Epithelial cell of proximal tubule (primary cell): ENCODE results near the gene XRCC4. TPM values are rescaled to one million over a fixed set of nuclear protein-coding genes. Genes with fewer than 3 reads are reported as not detected.
"Not testable (repeated sequence)": the region's sequence is repeated elsewhere in the genome, so short reads cannot be mapped to it uniquely, and the experiment has no call there.

ENCODE experiments used
- DNase-seq: peaks from one replicate; pipeline ENCODE4 v3.0.0-alpha.2; 2011; ENCODE audit warnings: low read depth
- H3K4me3 ChIP-seq: 2 replicates; pipeline ENCODE4 v1.5.1; 2011; ENCODE audit warnings: low read depth, mild to moderate bottlenecking, low read length
- CTCF ChIP-seq: conservative IDR thresholded peaks from 2 replicates; pipeline ENCODE4 v1.5.1; 2012; ENCODE audit warnings: low read depth, mild to moderate bottlenecking, low read length
- total RNA-seq: library from RNA; depleted of rRNA; stranded (reverse); fragments of >200 nt; gene quantifications from 2 replicates; pipeline ENCODE4 v1.2.3, GENCODE V29; 2015

Gene XRCC4
- total RNA-seq, 1 donor from 2014 or later: 16.4 TPM

- TF ChIP-seq CTCF: no peak
- no peak overlapping the region for H3K4me3 ChIP-seq
These were observed 26.5 kb upstream of the XRCC4 start for GRCh38 chr5:83050723-83051340.

GRCh38 chr5:83055166-83055565 lies 22.2 kb upstream of the XRCC4 start:
- no peak for TF ChIP-seq CTCF
- no peak for DNase-seq
- no peak overlapping the region for H3K4me3 ChIP-seq

More at GRCh38 chr5:83050723-83051340, 26.5 kb upstream of the XRCC4 start:
- no peak for DNase-seq

GRCh38 chr5:83058726-83059125 lies 18.6 kb upstream of the XRCC4 start:
- no peak overlapping the region for H3K4me3 ChIP-seq
- no peak for TF ChIP-seq CTCF
- DNase-seq: no peak

GRCh38 chr5:83059341-83059740 lies 18.0 kb upstream of the XRCC4 start:
- no peak for DNase-seq
- TF ChIP-seq CTCF: no peak
- H3K4me3 ChIP-seq: no peak overlapping the region

GRCh38 chr5:83066548-83067110 lies 10.7 kb upstream of the XRCC4 start:
- no peak overlapping the region for H3K4me3 ChIP-seq
- DNase-seq: no peak
- TF ChIP-seq CTCF: no peak

- not testable (repeated sequence) for H3K4me3 ChIP-seq, DNase-seq
These were observed 10.0 kb upstream of the XRCC4 start for GRCh38 chr5:83067377-83067776.

- H3K4me3 ChIP-seq: no peak overlapping the region
- no peak for TF ChIP-seq CTCF
- DNase-seq: no peak
These were observed 8.1 kb upstream of the XRCC4 start for GRCh38 chr5:83069096-83069799.
